Measurements from ENCODE around the gene TSPAN1.

DNA sequence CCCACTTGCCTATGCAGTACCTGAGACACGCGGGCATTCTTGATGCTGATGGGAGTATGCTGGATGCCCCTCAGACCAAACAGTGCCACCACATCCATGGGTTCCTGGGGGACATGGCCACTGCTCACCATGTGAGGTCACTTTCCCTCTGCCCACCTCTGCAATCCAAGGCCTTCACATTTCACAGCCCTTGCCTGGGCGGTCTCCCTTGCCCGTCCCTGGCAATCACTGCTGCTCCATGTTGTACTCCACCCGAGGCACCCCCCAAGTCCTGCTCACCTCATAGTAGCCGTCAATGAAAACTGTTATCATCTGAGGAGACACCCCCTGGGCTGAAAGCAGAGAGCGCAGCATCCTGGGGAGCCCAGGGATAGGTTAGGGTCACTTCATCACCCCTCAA is 18.4 kb downstream of the TSPAN1 start:
- TF ChIP-seq EP300 (IDR thresholded peaks at IDR 0.05; ENCODE audit: low read depth) (no peak), POLR2A (IDR thresholded peaks at IDR 0.05) (no peak)
- TF ChIP-seq, protein P1, sequence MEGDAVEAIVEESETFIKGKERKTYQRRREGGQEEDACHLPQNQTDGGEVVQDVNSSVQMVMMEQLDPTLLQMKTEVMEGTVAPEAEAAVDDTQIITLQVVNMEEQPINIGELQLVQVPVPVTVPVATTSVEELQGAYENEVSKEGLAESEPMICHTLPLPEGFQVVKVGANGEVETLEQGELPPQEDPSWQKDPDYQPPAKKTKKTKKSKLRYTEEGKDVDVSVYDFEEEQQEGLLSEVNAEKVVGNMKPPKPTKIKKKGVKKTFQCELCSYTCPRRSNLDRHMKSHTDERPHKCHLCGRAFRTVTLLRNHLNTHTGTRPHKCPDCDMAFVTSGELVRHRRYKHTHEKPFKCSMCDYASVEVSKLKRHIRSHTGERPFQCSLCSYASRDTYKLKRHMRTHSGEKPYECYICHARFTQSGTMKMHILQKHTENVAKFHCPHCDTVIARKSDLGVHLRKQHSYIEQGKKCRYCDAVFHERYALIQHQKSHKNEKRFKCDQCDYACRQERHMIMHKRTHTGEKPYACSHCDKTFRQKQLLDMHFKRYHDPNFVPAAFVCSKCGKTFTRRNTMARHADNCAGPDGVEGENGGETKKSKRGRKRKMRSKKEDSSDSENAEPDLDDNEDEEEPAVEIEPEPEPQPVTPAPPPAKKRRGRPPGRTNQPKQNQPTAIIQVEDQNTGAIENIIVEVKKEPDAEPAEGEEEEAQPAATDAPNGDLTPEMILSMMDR (IDR thresholded peaks at IDR 0.05) = no peak
